Keratinocyte (primary cell): Measurements from ENCODE around the gene ELL.
A peak's percentile ranks its signal among the peaks of the same experiment; 100 is the strongest.

ENCODE experiments used
- CTCF ChIP-seq, 3 experiments: IDR thresholded peaks in 1 of 3; conservative IDR thresholded peaks in 1 of 3; optimal IDR thresholded peaks in 1 of 3; 2 replicates in 2 of 3; 3 replicates in 1 of 3; pipeline versions ENCODE3 to v1.5.1; 2011; ENCODE audit warnings: low read length in 3 of 3, mild to moderate bottlenecking in 3 of 3, moderate library complexity in 2 of 3, control low read depth in 1 of 3, inconsistent platforms in 1 of 3; ENCODE audit not compliant: insufficient read depth in 2 of 3; ENCODE audit errors: extremely low read depth in 1 of 3
- EZH2 ChIP-seq: IDR thresholded peaks from one replicate; pipeline ENCODE4 v1.6.1; 2012; ENCODE audit warnings: inconsistent platforms, mild to moderate bottlenecking, low read length, moderate library complexity

DNA sequence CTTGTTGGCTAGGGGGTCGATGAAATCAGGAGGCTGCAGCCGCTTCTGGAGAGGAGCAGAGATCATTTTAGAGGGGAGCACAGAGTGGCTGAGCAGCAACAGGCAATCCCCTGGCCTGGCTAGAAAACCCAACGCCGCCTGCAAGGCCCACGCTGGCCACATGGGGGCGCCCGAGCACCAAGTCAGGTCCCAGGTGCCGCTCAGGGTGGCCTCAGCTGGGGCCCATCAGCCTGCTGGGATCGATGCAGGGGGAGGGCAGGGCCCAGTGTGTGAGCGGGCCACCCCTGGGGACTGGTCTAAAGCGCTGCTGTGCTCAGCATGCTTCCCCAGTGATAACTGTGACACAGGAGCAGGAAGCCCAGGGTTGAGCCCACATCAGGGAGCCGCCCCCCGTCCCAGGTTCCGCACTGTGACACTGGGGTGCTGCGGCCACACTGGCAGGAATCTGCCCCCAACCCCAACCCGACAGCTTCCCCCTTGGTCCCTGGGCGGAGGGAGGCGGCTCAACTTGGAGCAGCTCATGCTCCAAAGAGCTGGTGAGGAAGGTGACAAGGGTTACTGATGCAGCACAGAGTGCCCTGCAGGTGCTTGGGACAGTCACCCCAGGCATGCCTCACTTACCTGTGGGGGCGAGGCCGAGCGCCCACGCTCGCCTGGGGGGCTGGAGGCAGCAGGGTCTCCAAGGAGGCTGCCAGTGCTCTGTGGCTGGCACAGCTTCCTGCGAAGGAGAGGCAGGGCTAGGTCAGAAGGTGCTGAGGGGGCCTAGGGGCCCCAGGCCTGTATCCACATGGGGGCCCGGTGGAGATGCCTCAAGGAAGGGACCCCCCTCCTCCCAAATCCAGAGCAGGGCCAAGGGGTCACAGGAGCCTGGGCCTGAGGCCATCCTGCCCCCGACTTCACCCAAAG is 70.7 kb downstream of the ELL start:
- TF ChIP-seq CTCF (optimal IDR thresholded peaks at IDR 0.05 in 1 of 3, IDR thresholded peaks at IDR 0.05 in 1 of 3, conservative IDR thresholded peaks at IDR 0.05 in 1 of 3; ENCODE audit: extremely low read depth in 1 of 3, insufficient read depth in 2 of 3, low read length in 3 of 3) (peak; percentile 91 to 99 (median 96)), EZH2 (no peak)
